IgD-negative memory B cell (primary cell): ENCODE measurements around the gene CAPN9. TPM values are rescaled to one million over a fixed set of nuclear protein-coding genes. Genes with fewer than 3 reads are reported as not detected.
"Not testable (repeated sequence)": the region's sequence is repeated elsewhere in the genome, so short reads cannot be mapped to it uniquely, and the experiment has no call there.

Experiments
- H3K27ac Mint-ChIP-seq, 3 donors: one replicate each; pipeline ENCODE4 v1.8.0; 2020 to 2022; ENCODE audit warnings: mild to moderate bottlenecking in 3 of 3, mixed read lengths in 3 of 3, moderate library complexity in 1 of 3
- H3K27me3 Mint-ChIP-seq: one replicate; pipeline ENCODE4 v1.8.0; 2021; ENCODE audit warnings: mixed read lengths
- H3K36me3 Mint-ChIP-seq: one replicate; pipeline ENCODE4 v1.8.0; 2020; ENCODE audit warnings: mild to moderate bottlenecking, mixed read lengths
- H3K4me1 Mint-ChIP-seq, 3 donors: one replicate each; pipeline ENCODE4 v1.8.0; 2020 to 2022; ENCODE audit warnings: mixed read lengths in 3 of 3, mild to moderate bottlenecking in 1 of 3
- H3K4me3 Mint-ChIP-seq, 4 donors: one replicate each; pipeline ENCODE4 v1.8.0; 2020 to 2022; ENCODE audit warnings: mild to moderate bottlenecking in 4 of 4, mixed read lengths in 4 of 4, moderate library complexity in 3 of 4
- H3K9me3 Mint-ChIP-seq, 3 donors: one replicate each; pipeline ENCODE4 v1.8.0; 2020 to 2021; ENCODE audit warnings: mixed read lengths in 3 of 3, mild to moderate bottlenecking in 1 of 3
- polyA plus RNA-seq: library from polyadenylated mRNA; unstranded; fragments of 300-500 nt; fragmentation: Illumina TruSeq; gene quantifications from one replicate; pipeline ENCODE4 v1.2.3, GENCODE V29; 2021

CAPN9 gene
- polyA plus RNA-seq, 1 donor from 2014 or later: not detected

- H3K9me3 Mint-ChIP-seq: peaks cover 0 to 2% (median 0%) of the 10 kb centered on the region in 3 donors
- peaks cover 3% of the 10 kb centered on the region for H3K27me3 Mint-ChIP-seq
- H3K27ac Mint-ChIP-seq: no peak overlapping the region
Observed at GRCh38 chr1:230706887-230707731, 40.1 kb upstream of the CAPN9 start.

GRCh38 chr1:230707732-230708630 lies 39.2 kb upstream of the CAPN9 start:
- peaks cover 6% of the 10 kb centered on the region for H3K27me3 Mint-ChIP-seq
- peaks cover 0 to 2% (median 0%) of the 10 kb centered on the region in 3 donors for H3K4me1 Mint-ChIP-seq
- peaks cover 0 to 2% (median 0%) of the 10 kb centered on the region in 3 donors for H3K9me3 Mint-ChIP-seq
- no peak overlapping the region for H3K27ac Mint-ChIP-seq
- peak overlapping the region in 1 of 4 donors; percentile 47 for H3K4me3 Mint-ChIP-seq
- H3K36me3 Mint-ChIP-seq: peaks cover 6% of the 10 kb centered on the region

More at GRCh38 chr1:230706887-230707731, 40.1 kb upstream of the CAPN9 start:
- peaks cover 0 to 2% (median 0%) of the 10 kb centered on the region in 3 donors for H3K4me1 Mint-ChIP-seq
- peaks cover 6% of the 10 kb centered on the region for H3K36me3 Mint-ChIP-seq
- no peak overlapping the region for H3K4me3 Mint-ChIP-seq

- Mint-ChIP-seq H3K36me3 (peaks cover 6% of the 10 kb centered on the region), H3K9me3 (peaks cover 0 to 2% (median 0%) of the 10 kb centered on the region in 3 donors), H3K27ac (no peak overlapping the region), H3K27me3 (peaks cover 8% of the 10 kb centered on the region), H3K4me1 (peaks cover 0 to 2% (median 0%) of the 10 kb centered on the region in 3 donors), H3K4me3 (no peak overlapping the region)
Observed at GRCh38 chr1:230708631-230709580, 38.3 kb upstream of the CAPN9 start.

- H3K27me3 Mint-ChIP-seq: peaks cover 11% of the 10 kb centered on the region
- peaks cover 0 to 2% (median 0%) of the 10 kb centered on the region in 3 donors for H3K4me1 Mint-ChIP-seq
- H3K9me3 Mint-ChIP-seq: peaks cover 0 to 1% (median 0%) of the 10 kb centered on the region in 3 donors
- no peak overlapping the region for H3K4me3 Mint-ChIP-seq
- peaks cover 6% of the 10 kb centered on the region for H3K36me3 Mint-ChIP-seq
- no peak overlapping the region for H3K27ac Mint-ChIP-seq
Observed at GRCh38 chr1:230709619-230710542, 37.3 kb upstream of the CAPN9 start.

GRCh38 chr1:230710543-230710904 lies 36.7 kb upstream of the CAPN9 start:
- peaks cover 0 to 2% (median 0%) of the 10 kb centered on the region in 3 donors for H3K4me1 Mint-ChIP-seq
- peaks cover 11% of the 10 kb centered on the region for H3K27me3 Mint-ChIP-seq

GRCh38 chr1:230711245-230711644 lies 35.9 kb upstream of the CAPN9 start:
- peaks cover 11% of the 10 kb centered on the region for H3K27me3 Mint-ChIP-seq

More at GRCh38 chr1:230710543-230710904, 36.7 kb upstream of the CAPN9 start:
- H3K9me3 Mint-ChIP-seq: no peaks in the 10 kb centered on the region
- no peak overlapping the region for H3K27ac Mint-ChIP-seq
- H3K36me3 Mint-ChIP-seq: peaks cover 6% of the 10 kb centered on the region
- no peak overlapping the region for H3K4me3 Mint-ChIP-seq

GRCh38 chr1:230712470-230712942 lies 34.7 kb upstream of the CAPN9 start:
- Mint-ChIP-seq H3K9me3 (peaks cover 5 to 7% (median 5%) of the 10 kb centered on the region in 3 donors), H3K36me3 (peaks cover 6% of the 10 kb centered on the region), H3K4me1 (peaks cover 0 to 2% (median 0%) of the 10 kb centered on the region in 3 donors), H3K27me3 (peaks cover 12% of the 10 kb centered on the region), H3K27ac (no peak overlapping the region), H3K4me3 (no peak overlapping the region)

More at GRCh38 chr1:230711245-230711644, 35.9 kb upstream of the CAPN9 start:
- H3K4me3 Mint-ChIP-seq: no peak overlapping the region
- peaks cover 6% of the 10 kb centered on the region for H3K36me3 Mint-ChIP-seq
- no peak overlapping the region for H3K27ac Mint-ChIP-seq
- peaks cover 0 to 2% (median 0%) of the 10 kb centered on the region in 3 donors for H3K4me1 Mint-ChIP-seq
- H3K9me3 Mint-ChIP-seq: peaks cover 0 to 3% (median 0%) of the 10 kb centered on the region in 3 donors

- Mint-ChIP-seq H3K27ac (no peak overlapping the region), H3K4me3 (peak overlapping the region in 1 of 4 donors; percentile 19), H3K27me3 (peaks cover 10% of the 10 kb centered on the region), H3K4me1 (no peaks in the 10 kb centered on the region), H3K9me3 (peaks cover 5 to 7% (median 5%) of the 10 kb centered on the region in 3 donors), H3K36me3 (peaks cover 6% of the 10 kb centered on the region)
Observed at GRCh38 chr1:230713138-230713537, 34.0 kb upstream of the CAPN9 start.

- Mint-ChIP-seq H3K9me3 (peaks cover 5 to 7% (median 5%) of the 10 kb centered on the region in 3 donors), H3K27me3 (peaks cover 10% of the 10 kb centered on the region), H3K27ac (no peak overlapping the region), H3K36me3 (peaks cover 3% of the 10 kb centered on the region), H3K4me3 (no peak overlapping the region), H3K4me1 (no peaks in the 10 kb centered on the region)
Observed at GRCh38 chr1:230713547-230713914, 33.7 kb upstream of the CAPN9 start.

- Mint-ChIP-seq H3K4me1 (no peaks in the 10 kb centered on the region), H3K27ac (no peak within 1 kb of the TSS), H3K9me3 (peaks cover 5 to 7% (median 5%) of the 10 kb centered on the region in 3 donors), H3K27me3 (peaks cover 10% of the 10 kb centered on the region), H3K36me3 (no peaks in the 10 kb centered on the region), H3K4me3 (peak within 1 kb of the TSS in 2 of 4 donors; percentile 19 to 24)
Observed at GRCh38 chr1:230713915-230714764, 33.0 kb upstream of the CAPN9 start, which contains the start of gene AGT. TSS of gene AGT (minus strand) at chr1:230714122. CDS start at chr1:230710823, 3,299 bp downstream.

GRCh38 chr1:230715510-230715909 lies 31.7 kb upstream of the CAPN9 start:
- H3K4me1 Mint-ChIP-seq: no peaks in the 10 kb centered on the region
- H3K27ac Mint-ChIP-seq: no peak overlapping the region
- H3K36me3 Mint-ChIP-seq: no peaks in the 10 kb centered on the region
- no peak overlapping the region for H3K4me3 Mint-ChIP-seq
- H3K9me3 Mint-ChIP-seq: peaks cover 5 to 7% (median 5%) of the 10 kb centered on the region in 3 donors
- peaks cover 10% of the 10 kb centered on the region for H3K27me3 Mint-ChIP-seq

GRCh38 chr1:230716453-230716852 lies 30.7 kb upstream of the CAPN9 start:
- not testable (repeated sequence) for H3K4me3 Mint-ChIP-seq, H3K27ac Mint-ChIP-seq, H3K36me3 Mint-ChIP-seq, H3K27me3 Mint-ChIP-seq, H3K4me1 Mint-ChIP-seq
- peaks cover 5 to 10% (median 8%) of the 10 kb centered on the region in 3 donors for H3K9me3 Mint-ChIP-seq
